Islet precursor cell (in vitro differentiated cells): Measurements from ENCODE around the gene TPP2.

Source experiments
- DNase-seq: peaks from one replicate; pipeline ENCODE4 v3.0.0-alpha.2; 2018

The TPP2 gene

DNA sequence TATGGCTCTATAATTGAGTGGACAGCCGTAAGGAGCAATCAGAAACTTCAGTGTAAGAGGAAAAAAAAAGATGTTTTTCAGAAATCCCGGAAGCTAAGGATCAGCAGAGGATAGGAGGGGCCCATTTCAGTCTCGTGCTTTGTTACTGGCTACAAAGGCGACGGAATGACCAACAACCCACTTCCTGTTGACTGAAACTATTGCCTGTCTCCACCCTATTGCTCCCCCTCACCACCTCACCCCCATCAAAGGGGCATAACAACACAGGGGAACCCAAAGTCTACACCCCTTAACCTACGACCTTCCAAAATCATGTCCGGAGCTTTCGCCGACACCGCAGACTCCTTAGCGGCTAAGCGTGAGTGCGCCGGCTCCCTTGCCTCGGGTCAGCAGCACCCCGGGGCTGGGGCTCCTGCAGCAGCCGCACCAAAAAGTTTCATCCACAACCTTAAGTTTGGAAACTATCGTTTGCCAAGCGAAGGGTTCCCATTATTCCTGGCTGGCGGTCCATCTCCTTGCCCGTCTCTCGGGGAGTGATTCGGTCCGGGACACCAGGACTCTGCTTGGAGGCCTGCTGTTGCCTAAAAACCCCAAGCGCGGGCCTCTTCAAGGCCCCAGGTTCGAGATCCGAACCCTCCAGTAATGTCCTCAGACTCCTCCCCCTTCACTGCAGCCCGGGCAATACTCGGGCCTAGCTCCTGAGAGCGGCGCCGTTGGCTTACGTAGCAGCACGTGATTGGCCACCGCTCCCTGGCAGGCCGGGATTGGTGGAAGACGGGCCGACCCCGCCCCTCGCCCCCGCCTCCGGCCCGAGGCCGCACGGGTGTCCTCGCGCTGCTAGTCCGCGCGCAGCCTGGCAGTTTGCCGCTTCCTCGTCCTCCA, at the start of gene TPP2:
TSS of gene TPP2 (plus strand) at position 840 of the 882 bp plus-strand sequence. CDS start 53 bp downstream, outside the sequence.
- peak; percentile 99 for DNase-seq

DNA sequence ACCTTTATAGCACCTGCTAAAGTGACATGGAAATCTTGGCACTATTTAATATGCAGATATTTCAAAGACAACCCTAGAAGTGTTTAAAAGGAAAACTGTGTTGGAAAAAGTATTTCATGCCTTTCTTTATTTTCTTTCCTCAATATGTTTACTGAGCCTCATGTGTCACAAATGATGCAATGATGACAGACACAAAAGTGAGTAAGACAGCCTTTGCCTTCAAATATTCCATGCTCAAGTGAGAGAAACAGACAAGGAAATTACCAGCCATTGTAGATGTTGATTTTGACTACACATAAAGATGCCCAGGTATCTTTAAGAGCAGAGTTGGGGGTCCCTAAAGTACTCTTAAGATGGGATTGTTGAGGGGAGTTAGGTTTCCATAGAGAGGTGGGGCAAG, 48.0 kb upstream of the TPP2 start:
- DNase-seq: no peak

DNA sequence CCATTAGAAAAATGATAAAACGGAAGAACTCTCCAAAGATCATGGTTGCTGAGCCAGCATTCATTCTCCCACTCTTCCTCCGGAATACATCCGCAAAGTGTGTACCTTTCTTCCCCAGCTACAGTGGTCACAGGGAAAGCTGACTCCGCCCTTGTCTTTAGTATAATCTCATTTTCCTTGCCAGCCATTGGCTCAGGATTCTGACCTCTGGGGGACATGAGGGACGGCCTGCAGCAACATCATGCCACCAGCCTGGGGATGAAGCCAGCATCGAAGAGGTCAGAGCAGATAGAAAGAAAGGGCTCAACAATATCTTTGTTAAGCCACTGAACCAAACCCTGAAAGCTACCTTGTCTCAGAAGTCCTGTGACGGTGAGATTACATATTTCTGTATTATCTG, 46.3 kb upstream of the TPP2 start:
- DNase-seq: no peak

DNA sequence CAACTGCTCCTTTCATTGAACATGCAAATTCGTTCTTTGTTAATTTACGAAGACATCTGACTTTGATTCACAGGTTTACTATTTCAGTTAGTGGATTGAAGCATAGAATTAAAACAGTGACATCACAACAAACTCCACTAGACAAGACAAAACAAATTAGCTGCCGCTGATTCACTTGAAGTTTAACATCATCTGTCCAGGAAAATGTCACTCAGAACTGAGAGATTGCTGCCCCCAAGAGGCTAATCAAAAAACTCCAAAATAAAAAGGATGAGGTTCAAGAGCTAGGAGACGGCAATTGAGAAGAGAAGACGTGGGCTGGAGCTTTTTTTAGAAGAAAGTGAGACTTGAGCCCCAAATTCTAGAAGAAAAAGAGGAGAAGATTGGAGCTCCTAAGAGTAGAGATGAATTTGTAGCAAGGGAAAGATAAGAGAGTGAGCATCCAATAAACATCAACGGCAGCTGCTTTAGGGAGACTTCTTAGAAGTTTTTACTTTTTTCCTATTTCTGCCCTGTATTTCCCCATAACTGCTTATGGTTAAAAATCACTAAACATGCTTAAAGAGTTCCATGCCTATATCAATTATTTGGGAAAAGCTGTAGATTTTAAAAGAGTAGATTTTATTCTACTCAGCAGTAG, 40.8 kb upstream of the TPP2 start:
- no peak for DNase-seq

DNA sequence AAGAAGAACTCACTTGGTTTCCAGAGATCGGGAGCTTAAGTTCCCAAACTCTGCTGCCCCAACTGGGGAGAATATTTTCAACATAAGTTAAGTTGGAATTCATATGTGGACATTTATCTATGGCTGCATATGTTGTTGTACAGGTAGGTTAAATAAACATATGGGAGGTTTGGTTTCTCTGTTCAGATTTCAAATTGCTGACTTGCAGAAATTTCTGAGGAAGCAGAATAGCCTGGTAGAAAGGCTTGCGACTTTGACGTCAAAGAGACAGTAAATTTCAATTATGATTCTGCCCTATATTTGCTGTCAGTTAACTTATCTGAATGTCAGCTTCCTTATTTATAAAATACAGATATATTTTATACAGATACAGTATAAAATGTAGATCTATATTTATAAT, 40.0 kb upstream of the TPP2 start:
- no peak for DNase-seq

DNA sequence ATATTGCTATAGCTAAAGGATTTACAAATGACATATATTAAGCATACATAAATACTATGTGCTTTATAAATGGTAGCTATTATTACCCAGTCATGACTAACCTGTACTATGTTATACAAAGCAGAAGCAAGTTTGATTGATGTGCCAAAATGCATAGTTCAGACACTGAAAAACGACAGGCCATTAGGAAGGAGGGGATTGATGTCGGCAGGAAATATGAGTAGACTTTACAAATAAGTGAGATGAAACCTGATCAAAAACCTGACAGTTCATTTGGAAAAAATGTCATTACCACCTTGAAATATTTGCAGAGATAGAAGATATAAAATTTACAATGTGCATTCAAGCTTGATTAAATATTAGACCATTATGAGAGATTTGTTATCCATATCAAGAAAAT, 38.8 kb upstream of the TPP2 start:
- DNase-seq: no peak

DNA sequence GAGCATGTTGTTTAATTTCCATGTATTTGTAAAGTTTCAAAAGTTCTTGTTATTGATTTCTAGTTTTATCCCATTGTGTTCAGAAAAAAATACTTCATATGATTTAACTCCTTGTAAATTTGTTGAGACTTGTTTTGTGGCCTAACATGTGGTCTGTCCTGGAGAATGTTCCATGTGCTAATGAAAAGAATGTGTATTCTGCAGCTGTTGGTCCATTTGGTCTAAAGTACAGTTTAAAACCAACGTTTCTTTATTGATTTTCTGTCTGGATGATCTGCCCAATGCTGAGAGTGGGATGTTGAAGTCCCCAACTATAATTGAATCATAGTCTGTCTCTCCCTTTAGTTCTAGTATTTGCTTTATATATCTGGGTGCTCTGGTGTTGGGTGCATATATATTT, 34.9 kb upstream of the TPP2 start:
- DNase-seq: no peak

DNA sequence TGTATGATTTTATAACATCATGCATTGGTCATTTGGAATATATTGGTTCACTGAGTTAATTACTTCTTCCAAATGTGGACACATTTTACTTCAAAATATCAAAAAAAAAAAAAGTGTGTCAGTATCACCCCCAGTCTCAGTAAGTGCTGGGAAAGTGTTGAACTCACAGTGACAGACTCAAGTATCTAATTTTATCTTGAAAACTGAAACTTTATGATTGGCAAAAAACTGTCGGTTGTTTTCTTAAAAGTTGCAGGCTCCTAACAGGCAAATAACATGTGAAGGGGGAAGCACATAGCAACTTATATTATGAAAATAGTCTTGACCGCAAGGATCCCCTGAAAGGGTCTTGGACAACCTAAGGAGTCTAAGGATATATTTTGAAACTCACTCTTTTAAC, 33.5 kb upstream of the TPP2 start:
- DNase-seq: no peak

DNA sequence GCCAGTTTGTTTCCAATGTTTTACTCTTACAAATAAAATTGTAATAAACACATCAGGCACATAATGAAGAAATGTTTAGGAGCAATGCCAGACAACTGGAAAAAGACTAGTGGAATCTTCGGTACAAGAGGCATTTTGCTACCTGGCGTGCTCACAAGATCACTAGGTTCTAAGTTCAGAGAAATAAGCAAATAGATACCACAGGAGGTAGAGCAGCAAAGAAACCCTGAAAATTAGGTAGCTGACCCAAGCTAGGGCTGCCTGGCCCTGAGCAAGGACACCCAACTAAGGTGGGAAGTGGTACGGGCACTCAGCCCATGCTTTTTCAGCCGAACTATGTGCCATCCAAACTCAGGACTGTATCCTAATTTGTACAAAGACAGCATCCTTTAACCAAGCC, 32.2 kb upstream of the TPP2 start:
- DNase-seq: no peak

DNA sequence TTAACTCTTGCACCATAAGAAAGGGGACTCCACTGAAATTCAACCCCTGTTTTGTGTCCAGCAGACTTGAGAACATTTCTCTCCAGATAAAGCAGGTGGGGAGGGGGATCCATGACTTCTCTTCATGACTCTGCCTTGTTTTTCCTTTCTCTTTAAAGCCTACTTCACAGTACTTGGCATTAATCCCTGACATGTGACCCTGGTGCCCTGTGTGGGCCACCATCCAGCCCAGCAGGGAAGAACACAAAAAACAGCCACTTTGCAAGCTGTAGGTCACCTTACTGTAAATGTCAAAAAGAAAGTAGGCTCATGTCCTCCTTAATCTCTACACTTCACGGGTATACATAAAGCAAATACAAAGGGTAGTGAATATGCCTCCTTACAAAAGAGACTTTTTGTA, 30.3 kb upstream of the TPP2 start:
- DNase-seq: no peak

DNA sequence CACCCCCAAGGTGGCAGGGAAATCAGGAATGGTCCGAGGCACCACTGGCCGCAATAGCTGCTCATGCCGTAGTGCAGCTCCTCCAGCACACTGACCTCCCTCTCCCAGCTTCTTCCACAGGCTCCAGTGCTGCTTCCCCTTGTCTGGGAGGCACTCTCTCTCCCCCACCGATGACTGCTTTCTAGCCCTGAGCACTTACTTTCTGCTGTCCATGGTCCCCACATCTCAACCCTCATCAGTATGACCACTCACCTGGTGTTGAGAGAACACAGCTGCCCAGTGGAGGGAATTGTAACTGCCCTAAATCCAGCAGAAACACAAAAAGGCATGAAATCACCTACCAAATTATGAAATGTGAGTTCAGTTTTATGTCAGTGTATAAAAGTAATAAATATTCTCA, 28.9 kb upstream of the TPP2 start:
- no peak for DNase-seq

DNA sequence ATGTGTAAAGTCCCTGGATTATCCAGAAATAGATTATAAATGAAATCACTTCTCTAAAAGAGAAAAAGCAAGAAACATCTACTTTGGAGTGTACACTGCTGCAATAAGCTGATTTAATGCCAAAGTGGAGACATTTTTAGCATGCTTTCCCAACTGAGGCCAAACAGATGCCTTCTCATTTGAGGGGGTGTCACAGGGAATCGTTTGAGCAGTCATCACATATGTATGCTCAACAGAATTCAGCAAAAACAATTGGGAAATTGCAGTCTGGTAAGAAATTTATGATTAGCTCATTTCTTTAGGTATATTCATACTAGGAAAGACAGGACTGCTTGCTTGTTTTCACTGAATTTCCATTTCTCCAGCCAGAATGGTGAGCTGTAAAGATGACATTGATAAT, 27.3 kb upstream of the TPP2 start:
- DNase-seq: no peak

DNA sequence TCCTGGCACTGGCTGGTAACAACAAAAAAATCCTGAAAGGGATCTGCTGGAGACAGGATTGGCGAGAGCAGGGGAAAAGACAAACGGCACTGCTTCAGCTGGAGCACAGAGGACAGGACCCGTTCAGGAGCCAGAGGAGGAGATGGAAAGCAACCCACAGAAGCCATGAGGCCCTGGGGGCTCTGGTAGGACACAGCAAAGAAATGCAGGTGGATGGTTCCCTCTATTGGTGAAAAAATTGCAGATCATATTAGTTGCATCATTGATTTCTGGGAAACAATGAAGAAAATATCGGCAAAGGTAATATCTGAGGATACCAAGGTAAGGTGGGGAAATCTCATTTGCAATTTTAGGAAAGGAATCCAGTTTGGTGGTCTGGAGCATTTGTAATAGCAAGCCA, 25.7 kb upstream of the TPP2 start:
- no peak for DNase-seq

DNA sequence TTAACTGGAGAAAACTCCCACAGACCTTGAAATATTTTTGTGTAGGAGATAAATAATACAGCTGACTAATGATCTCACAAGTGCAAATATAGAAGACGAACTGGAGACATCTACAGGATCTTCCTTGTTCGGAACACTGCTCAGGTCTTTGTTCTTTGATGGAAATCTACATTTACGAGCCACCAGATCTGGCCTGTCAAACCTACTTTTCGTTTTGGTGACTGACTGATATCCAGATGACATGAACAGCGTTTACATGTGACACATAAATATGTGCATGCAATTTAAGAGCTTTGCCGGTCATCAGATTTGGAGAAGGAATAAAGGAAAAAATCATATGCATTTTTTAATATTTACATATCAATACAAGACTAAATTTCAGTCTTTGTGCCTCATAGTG, 24.5 kb upstream of the TPP2 start:
- DNase-seq: no peak

DNA sequence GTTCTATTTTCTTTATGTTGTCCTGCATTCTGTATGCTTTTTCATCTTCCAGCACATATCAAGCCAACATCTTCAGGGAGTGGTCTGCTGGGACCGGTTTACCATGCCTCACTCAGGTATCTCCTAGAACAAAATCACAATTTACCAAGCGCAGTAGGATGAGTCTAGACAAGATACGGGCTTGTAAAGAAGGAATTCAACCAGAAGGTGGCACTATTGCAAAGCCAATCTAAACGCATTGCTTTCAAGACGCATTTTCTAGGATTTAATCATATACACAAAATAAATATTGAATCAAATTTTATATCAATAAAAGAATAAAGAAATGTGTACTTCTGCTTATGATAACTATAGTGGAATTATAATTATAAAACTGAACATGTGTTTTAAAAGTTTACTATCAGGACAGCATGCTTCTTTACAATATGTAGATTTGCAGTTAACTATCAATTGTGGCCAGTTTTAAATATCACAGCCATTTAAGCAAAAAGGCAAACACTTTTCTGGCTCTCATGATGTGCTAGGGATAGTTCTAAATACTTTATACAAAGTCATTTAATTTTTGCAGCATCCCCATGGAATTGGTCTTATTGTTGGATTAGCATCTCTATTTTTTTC, 16.1 kb upstream of the TPP2 start:
- DNase-seq: no peak

DNA sequence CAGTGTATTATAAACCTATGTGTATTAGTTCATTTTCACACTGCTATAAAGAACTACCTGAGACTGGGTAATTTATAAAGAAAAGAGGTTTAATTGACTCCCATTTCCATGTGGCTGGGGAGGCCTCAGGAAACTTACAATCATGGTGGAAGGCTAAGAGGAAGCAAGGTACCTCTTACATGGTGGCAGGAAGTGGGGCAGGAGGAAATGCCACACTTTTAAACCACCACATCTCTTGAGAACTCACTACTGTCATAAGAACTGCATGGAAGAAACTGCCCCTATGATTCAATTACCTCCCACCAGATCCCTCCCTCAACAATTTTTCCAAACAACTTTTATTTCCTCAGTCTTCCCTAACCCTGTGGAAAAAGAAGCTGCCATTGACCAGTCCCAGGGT, 14.5 kb upstream of the TPP2 start:
- no peak for DNase-seq

DNA sequence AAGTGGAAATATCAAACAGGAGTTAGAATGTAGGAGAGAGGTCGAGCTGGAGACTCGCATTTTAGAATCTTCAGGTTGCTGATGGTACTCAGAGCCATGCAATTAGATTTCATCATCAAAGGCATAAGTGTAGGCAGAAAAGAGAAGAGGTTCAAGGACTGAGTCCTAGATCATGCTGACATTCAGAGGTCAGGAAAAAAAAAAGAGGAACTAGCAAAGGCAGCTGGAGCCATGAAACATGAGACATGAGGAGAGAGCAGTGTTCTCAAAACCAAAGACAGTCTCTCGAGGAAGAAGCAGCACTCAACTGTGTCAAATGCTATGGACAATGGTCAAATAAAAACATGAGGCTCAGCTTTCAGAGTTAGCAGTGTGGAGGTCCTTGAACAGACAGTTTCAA, 12.4 kb upstream of the TPP2 start:
- no peak for DNase-seq

DNA sequence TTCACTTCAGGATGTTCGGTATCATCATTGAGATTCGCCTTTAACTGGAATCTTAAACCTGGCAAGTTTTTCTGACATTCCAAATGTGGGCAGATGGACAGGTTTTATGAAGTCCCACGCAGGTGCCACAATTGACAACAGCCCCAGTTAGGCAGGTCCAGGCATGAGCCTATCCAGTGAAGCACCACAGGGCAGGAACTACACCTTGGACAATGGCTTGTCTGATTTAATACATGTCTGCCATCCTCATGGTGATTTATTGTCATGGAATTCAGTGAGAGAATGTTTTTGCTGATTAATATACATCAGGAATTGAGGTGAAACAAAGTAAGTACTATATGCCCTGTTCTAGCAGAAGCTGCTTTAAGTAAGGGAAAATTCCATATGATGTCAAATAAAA, 10.2 kb upstream of the TPP2 start:
- DNase-seq: no peak

DNA sequence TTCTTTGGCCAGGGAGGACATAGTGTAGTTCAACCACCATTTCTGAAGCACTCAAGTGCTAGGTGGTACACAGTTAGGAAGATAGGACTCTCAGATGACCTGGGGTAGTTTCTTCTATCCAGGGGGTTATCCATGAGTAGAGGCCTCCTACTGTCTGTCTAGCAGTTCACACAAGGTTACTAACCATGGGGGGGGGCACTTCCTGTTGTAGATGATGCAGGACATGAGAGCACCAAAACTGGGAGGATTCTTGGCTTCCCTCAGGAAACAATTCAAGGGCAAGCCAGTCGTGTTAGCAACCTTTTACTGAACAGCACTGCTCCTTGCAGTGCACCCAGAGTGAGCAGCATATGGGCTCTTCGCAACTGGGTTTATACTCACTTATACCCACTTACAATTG, 8.9 kb upstream of the TPP2 start:
- DNase-seq: no peak

DNA sequence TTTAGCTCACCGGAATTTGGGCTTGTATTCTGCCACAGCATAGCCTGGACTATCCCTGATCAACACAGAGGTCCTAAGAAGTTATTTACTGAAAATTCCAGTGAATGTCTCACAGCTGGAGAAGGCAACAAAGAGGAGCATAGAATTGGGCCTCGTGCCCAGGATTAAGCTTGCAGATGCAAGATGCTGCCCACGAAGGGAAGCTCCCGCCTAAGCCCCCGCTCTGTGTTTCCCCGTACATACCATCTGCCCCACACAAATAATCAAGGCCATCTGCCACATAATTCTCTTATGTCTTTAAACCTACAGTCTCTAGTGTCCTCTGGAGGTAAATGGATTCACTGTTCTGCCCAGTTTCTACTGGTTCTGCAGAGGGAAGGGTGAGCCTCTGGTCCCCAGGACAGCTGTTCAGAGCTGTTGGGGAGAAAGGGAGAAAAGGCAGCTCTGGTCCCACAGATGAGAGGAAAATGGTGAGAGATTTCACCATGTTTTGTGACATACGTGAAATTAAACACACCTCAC, 7.4 kb upstream of the TPP2 start:
- no peak for DNase-seq

DNA sequence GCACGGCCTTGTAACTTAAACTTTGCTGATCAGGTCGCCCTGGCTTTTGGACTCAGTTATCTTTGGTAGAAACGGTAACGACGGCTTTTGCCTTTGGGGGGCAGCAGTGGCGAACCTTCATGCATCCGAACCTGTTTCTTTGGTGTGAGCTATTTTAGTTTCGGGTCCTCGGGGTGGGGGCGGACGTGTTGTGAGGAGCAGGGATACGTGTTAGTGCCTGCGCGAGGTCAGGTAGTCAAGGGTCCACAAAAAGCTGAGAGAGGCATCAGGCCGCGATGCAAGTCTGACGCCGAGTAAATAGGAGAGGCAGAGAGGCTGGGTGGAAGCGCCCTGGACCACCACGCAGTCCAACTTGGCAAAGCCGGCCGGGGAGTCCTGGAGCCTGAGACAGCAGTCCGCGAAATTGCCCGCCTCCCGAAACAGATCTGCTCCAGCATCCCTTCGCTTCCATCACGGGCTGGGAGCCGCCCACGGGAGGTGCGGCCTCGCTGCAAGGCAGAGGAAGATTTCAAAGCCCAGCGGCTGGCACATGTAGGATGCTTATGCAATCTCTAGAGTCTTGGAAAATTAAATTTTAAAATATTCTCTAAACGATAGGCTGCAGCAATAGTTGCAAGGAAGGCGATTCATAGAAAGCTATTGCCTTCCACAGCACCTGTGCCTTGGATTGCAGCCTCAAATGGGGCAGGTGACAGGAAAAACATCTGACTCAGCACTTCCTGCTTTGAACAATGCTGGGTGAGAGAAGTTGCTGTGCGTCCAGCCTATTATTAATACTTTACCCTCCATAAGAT, 4.6 kb upstream of the TPP2 start:
- peak; percentile 89 for DNase-seq

DNA sequence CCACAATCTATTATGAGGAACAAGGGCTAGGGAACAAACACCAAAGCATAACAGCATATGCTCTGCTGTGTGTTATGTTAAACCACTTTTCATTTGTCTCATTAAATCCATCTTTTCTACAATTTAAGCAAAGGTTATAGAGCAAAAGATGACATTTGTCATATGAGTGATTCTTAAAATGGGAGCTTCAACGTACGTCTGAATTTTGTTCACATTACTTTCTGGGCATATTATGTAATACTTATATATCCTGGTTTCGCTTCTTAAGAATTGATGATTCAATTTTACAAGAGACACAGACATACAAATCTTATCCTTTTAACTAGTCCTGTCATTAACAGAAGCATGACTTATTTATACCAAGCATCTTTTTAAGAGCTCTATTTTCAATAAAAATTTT, 3.3 kb upstream of the TPP2 start:
- DNase-seq: no peak
